ENCODE data around the gene C1QL1.

DNA sequence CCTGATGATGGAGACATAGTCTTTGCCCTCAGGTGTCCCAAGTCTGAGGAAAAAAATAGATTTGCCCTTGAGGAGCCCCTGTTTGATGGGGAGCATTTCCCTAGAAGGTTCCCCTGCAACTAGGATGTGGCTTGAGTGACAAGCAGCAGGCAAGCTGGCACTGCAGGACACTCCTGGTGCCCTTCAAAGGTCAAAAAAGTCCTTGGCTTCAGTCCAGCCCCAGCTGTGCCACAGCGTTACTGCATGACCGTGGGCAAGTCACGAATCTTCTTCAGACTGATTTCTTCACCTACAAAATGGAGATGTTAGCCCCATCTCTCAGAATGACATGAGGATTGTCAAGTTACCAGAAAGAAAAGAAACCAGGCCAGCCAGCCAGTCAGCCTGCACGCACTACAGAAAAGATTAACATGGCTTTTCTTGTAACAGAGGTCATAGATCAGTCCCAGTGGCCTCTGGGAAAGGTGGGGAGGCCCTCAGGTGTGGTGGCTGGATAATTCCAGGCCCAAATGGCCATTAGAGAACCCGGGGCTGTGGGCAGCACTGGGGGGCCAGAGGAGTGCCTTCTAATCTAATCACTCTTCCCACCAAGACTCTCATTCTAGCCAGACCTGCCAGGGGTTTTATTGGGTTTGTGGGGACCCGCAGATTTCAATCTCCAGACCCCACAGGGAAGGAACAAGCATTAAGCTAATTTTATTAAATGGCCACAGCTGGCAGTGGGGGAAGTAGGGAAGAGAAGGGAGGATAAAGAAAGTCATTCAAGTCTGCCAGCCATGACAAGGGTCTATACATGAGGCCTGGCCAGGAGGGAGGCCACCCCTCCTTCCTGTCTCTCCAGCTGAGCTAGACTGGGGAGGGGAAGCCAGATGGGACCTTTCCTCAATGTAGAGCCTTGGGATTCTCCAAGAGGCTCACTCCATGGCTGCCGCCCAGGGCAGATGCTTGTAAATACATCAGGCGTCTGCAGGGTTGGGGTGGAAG is 10.8 kb downstream of the C1QL1 start:
- TF ChIP-seq NFIC (IDR thresholded peaks at IDR 0.05) (no peak), CREB1 (IDR thresholded peaks at IDR 0.05; ENCODE audit: low read depth) (no peak), TAF1 (IDR thresholded peaks at IDR 0.05; ENCODE audit: low read depth) (no peak)

Measured in Ishikawa (cell line).